GM19043 (cell line): ENCODE measurements around the gene SUSD4.

Experiments used
- ATAC-seq: cut with Tn5 transposase; IDR thresholded peaks from one replicate; pipeline ENCODE4 v1.9.1; 2021; ENCODE audit warnings: low read depth; ENCODE audit not compliant: unreplicated experiment

Gene SUSD4

DNA sequence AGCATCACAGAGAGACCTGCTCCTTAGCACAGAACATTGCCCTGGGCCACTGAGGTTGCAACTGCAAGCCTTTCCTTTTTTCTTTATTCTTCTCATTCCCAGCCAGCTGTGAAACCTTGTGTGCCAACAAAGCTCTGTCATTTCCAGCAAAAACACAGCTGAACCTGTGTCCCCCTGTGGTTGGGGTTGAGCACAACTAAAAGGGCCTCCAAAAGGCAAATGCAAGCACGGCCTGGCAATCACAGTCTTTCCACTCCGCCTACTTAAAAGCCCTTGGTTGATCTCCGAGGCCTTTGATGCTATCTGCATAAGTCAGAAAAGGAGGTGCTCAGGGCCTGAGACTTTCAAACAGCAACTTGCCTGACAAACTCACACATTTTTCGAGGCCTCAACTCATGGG, 32.7 kb downstream of the SUSD4 start:
- ATAC-seq: no peak

DNA sequence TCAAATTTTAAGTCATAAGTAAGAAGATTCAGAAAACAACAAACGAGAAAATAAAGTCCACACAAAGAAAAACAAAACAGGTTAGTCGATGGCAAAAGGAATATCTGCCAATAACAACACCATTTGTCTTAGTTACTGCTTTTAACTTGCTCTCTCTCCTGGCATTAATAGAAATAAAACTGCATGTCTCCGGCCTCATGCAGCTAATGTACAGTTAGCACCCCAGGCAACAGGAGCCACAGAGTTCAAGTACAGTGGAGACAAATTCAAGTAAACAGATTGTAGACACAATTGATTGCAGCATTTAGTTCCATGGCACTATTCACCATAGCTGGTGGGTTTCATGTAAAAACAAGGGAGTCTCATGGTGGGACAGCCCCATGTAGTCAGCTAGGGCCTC, 33.5 kb downstream of the SUSD4 start:
- ATAC-seq: no peak

DNA sequence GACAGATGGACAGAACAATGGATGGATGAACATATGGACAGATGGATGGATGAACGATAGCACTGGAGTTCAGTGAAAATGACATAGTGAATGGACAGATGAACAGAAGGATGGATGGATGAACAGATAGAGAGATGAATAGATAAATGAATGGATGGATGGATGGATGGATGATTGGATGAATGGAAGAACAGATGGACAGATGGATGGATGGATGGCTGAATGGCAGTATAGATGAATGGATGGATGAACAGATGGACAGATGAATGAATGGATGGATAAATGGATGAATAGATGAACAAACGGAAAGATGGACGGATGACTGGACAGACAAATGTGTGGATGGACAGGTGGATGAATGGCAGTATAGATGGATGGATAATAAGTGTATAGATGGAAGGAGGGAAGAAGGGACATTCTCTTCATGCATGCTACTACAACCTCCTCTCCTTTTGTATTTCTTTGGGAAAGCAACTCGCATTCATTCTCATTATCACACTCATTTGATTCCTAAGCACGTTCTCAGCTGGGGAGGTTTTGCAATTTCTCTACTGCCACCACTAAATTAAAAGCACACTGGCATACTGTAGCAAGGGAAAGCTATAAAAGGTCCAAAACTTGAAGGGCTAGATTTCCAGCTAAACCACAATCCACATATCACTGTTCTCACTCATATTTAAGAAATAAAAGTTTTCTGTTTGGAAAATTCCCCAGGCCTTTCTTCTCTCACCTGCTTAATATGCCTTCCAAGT, 34.1 kb downstream of the SUSD4 start:
- no peak for ATAC-seq

DNA sequence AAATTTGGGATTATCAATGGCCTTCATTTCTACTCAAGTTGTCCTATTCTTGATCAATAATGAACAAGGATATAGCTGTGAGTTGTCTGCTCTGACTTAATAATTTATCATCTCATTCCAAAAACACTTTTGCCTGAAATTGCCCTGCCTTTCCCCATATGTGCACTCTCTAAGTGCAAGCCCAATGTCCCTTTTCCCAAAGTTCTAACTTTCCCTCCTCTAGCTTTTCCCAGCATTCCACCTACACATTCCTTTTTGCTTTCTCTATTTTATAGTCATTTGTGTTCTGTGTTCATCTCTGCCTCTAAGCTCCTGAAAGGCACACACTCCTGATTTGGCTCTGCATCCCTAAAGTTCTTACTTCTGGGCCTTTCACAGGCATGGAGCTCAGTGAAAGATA, 34.7 kb downstream of the SUSD4 start:
- ATAC-seq: no peak

DNA sequence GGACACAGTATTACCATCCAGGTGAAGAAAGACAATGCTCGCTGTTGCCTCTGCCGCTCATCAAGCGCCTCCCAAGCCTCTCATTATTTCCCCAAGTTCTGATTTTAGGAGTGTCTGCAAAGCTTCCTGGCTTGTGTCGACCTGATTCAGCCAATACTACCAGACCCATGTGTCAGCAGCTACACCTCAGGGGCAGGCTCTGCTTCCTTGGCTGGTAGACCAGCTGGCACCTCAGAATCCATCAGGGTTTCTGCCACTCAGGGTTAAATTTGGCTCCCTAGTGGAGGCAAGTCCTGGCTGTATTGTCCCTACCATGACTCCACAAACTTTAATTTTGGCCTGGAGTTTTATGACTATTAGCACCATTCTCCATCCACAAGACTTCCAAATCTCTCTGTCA, 35.4 kb downstream of the SUSD4 start:
- ATAC-seq: no peak

DNA sequence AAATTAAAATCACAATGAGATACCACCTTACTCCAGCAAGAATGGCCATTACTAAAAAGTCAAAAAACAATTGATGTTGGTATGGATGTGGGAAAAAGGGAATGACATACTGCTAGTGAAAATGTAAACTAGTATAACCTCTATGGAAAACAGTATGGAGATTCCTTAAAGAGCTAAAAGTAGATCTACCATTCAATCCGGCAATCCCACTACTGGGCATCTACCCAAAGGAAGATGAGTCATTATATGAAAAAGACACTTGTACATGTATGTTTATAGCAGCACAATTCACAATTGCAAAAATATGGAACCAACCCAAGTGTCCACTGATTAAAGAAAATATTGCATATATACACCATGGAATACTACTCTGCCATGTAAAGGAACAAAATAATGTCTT, 37.2 kb downstream of the SUSD4 start:
- no peak for ATAC-seq

DNA sequence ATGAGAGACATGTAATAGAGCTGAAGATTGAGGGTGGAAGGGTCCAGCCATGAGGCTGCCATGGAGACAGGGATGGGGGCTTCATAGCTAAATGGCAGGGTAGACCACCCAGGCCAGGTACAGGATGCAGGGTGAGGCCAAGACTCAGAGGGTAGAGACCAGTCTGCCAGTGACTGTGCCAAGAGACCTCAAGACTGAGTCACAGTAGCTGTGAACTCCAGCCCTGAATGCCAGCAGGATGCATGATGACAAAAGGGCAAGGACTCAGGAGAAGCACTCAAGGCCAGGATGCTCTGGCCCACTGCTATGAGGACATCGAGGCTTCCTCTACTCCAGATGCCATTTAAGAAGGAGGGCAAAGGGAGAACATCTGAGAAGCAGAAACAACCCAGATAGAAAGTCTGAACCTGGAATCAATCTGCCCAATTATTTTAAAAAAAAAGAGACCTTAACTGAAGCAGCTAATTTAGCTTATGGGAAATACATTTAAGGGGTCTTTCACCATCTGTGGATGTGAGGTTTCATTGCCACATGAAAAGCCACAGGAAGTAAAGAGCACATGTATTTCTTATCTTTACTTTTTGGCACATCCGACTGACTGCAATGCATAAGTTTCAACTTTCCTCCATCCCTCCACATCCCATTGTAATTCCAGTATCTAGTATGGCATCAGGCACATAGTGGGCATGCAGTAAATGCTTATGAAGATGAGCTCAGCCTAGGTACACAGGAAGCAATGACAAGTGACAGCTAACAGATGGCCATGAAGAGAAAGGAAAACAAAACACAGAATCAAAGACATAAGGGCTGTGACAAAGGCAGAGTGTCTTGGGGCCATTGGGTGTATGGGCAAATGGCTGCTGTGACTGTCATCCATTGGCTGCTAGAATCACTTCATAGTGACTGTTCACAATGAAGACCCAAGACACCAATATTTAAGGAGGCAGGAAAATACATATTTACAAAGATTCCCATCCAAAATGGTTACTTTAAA, 40.2 kb downstream of the SUSD4 start:
- ATAC-seq: no peak

DNA sequence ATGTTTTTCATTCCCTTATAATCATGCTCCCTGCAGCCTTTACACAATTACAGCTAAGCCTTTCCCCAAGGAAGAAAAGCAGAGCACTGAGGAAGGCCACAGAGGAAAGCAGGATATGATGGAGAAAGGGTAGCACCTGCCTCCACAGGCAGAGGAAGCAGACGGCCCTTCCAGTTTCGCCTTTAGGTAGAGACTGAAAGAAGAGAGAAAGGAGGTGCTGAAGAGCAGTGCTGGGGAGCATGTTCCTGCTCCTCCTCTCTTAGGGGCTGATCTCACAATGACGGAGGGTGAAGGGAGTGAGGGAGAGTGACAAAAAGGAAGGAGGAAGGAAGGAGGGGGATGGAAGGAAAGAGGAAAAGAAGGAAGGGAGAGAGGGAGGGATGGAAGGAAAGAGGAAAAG, 41.1 kb downstream of the SUSD4 start:
- ATAC-seq: no peak

DNA sequence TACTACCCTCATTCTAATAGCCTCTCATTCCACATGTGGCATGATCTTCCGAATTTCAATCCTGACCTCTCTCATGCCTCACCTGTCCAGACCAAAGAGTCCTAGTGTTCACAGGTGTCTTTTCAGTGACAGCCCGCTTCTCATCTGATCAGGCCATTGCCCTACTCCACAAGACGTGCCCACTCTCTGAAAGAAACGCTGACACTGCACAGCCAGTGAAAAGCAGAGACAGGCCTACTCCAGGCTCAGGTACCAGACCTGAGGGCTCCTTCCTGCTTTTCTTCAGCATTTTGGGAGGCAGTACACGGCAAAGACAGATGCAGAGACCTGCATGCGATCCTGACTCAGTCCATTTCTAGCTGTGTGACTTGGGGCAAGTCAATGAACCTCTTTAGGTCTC, 43.0 kb downstream of the SUSD4 start:
- ATAC-seq: no peak

DNA sequence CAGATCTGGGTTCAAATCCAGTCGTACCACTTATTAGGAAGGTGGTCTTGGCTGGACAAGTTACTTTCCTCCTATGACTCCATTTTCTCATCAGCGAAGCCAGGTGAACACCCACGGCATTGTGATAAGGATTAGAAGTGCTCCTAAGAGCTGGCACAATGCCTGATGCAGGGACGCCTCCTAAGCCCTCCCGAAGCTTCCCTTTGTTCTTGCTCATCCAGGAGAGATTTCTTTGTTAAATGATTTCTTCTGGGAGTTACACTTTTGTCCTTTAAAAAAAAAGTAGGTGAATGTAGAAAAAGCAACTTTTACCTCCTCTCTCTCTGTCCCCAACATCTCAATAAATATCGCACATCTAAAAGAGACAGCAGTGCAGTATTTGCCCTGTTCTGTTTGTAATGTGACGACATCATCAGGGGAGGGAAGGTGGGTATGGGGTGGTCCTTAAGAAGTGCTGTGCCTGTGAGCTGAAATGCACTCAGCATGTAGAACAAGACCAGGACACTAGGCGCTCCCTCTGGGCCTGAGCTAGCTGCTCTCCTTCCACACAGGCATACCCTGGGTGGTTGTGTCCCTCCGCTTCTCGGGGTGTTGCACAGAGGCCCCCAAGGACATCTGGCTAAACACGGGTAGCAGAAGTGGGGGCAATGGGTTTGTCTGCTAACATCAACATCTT, 43.9 kb downstream of the SUSD4 start:
- no peak for ATAC-seq

DNA sequence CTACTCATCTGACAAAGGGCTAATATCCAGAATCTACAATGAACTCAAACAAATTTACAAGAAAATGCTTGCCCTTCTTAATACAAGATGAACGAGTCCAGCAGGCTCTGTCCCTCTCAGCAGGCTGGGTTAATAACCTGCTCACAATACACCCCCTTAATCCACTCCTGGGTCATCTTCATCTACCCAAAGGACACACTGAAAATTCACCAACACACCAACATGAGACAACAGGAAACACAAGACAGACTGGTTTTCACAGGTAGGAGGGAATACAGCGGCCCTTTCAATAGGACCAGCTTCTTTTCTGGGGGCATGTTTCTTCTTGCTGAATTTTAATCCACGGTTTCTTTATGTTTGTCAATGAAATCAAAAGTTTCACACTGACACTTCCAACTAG, 44.6 kb downstream of the SUSD4 start:
- no peak for ATAC-seq

DNA sequence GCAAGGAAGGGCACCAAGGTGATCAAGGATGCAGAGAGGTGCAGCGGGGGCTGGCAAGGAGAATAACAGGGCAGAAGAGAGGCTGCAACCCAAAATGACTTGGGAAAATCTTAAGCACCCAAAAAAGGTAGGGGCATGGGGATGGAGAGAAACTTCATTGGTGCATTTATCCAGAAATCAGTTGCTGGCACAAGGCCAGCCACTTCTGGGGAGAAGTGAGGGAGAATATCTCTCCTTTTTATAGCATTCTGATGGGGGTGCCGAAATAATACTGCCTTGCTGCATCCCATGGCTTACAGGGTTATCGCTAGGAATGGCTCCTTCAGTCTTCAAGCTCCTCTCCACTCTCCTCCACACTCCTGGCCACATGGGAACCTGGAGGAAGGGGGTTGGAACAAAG, 47.9 kb downstream of the SUSD4 start:
- ATAC-seq: no peak

DNA sequence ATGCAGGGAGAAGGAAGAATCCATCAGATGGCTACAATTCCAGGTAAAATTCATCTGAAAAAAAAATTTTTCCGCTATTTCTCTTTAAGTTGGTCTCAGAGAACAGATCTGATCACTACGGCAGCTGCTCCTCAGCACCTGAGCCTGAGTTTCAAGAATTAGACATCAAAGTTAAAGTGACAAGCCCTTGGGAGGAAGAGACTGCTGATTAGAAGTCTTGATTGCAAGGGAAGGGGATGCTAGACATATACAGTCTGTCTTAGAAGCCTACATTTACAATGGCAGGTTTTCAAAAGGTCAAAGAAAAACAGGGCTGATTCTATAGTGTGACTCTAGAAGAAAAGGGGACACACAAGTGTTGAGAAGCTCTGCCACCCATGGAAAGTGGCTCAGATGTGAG, 48.3 kb downstream of the SUSD4 start:
- no peak for ATAC-seq

DNA sequence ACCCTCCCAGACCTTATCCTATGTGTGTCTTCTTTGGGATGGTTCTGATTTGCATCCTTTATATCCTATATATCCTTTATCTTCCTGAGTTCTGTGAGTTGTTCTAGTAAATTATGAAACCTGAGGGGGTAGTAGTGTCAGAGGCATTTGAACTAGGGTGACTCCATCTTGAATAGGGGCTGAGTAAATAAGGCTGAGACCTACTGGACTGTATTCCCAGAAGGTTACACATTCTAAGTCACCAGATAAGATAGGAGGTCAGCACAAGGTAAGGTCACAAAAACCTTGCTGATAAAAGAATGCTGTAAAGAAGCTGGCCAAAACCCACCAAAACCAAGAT, 50.6 kb downstream of the SUSD4 start:
- ATAC-seq: no peak

DNA sequence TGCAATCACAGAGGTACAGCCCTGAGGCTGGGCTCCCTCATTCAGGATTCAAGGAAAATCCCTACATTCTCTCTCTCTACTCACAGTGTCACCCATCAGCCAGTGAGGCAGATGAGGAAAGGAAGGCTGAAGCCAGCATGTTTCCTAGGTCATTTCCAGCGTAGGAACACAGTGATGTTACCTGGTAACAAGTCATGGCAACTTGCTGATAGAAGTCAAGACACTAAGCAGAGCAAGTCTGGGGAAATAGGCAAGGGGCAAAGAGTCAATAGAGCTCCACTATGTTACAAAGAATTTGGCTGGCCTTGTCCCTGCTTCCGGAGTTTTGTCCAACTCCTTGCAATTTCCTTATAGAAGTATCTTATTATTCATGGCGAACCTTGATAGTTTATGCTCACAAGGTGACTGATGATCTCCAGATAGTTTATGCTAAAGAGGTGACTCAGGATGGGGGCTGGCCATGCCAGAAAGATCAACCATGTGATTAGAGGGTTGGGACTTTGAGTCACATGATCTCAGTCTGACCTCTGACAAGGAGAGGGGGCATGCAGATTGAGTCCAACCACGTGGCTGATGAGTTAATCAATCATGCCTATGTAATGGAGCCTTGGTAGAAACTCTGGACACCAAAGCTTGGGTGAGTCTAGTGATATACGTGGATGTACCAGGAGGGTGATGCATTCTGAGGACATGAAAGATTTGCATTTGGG, 51.1 kb downstream of the SUSD4 start:
- no peak for ATAC-seq

DNA sequence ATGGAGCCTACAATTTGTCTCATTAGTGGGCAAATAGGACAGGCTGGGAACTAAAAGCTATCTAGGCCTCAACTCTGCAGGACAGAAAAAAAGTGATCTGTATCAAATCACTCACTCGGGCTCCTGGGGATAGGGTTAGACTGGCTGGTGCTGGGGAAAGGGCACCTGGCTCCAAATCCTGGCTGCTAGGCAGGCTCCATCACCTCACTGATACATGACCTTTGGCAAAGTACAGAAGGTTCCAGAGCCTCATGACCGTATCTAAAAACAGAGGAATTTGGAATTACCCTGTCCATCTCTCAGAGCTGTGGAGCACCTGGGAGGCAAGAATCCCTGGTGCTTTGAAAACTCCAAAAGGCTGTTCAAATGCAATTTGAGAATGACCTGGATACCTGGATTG, 51.7 kb downstream of the SUSD4 start:
- ATAC-seq: no peak

DNA sequence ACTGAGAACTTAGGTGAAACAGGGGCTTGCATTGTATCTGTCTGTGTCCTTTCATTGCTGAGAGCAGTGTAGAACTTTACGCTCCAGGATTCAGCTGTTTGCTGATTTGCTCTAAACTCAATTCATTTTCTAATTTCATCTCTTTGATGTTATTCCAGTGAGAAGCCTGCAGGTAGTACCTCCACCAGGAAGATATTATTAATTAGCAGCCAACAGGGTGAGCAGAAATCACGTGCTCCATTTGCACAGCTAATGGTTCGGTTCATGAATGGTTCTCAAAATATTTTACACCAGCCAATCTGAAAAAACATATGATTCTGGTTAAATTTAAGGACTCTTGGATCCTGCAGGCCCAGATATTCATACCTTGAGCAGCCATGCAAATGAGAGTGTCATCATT, 52.1 kb downstream of the SUSD4 start:
- ATAC-seq: no peak

DNA sequence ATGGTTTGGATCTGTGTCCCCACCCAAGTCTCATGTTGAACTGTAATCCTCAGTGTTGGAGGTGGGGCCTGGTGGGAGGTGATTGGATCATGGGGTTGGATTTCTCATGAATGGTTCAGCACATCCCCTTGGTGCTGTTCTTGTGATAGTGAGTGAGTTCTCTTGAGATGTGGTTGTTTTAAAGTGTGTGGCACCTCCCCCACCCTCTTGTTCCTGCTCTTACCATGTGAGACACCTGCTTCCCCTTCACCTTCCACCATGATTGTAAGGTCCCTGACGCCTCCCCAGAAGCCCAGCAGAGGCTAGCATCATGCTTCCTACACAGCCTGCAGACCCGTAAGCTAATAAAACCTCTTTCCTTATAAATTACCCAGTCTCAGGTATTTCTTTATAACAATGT, 55.8 kb downstream of the SUSD4 start:
- no peak for ATAC-seq

DNA sequence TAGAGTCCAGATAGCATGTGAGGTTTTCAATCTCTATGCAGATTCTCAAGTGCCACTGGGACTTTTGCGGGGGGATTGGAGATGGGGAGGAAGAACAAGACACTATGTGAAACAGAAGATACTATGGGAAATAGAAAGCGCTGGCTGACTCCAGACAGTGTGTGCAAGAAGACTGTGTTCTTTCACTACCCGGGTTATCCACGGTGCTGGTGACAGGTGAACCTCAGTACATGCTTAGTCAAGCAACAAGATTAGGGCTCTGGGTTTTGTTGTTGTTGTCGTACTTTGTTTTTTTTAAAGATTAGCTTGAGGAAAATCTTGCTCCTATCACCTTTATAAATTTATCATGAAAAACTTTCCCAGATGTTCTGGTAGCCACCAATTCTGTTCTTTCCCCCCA, 56.4 kb downstream of the SUSD4 start:
- ATAC-seq: no peak

DNA sequence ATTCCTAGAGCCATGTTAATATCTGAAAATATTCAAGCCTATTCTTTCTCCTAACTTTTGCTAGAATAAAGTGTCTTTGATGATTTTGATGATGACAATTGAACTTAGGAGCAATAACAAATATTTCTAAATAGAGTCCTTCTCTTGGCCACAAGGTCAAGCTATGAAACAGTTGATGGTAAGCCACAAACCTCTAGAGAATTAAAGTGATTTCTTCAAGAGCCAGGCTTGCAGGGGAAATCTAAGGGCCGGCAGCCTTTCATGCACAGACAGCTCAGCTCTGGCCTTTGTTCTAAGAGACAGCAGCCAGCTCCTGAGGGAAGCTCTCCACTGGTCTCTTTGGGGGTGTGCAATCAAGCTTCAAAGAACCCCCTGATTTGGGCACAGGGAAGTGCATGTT, 59.0 kb downstream of the SUSD4 start:
- ATAC-seq: no peak

DNA sequence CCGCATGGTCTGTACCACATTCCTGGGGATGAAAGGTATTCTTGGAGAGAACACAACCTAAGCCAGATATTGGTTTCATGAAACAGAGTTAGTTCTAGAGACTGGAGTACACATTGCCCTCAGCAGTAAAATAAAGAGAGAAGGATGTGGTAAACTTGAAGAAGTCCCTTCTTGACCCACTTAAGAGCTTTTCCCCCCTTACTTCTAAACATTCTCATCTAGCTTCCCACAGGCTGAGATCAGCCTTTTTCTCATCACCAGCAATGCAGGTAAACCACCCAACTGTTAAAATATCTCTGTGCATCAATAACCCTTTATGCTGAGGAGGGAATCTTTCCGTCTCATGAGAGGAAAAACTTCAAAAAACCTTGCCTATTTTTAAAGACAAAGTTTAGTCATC, 62.6 kb downstream of the SUSD4 start:
- ATAC-seq: no peak
